ENCODE measurements around the gene CNTNAP5.

DNA sequence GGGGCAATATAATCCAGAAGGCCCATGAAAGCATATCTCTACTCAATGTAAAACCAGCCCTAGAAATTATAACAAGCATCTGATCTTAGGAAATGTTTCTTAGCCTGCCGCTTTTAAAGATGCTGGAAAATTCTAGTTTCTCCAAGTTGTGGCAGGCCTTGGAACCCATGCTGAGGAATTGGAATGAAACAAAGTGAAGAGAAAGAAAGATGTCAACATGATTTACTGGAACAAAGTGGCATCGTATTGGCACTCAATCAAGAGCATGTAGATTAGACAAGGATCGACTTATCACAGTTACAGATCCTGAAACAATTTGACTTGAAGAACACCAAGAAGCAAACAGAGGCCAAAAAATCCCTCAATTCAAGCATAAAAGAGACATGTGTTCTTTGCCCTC, 28.7 kb downstream of the CNTNAP5 start:
- TF ChIP-seq, protein P1, sequence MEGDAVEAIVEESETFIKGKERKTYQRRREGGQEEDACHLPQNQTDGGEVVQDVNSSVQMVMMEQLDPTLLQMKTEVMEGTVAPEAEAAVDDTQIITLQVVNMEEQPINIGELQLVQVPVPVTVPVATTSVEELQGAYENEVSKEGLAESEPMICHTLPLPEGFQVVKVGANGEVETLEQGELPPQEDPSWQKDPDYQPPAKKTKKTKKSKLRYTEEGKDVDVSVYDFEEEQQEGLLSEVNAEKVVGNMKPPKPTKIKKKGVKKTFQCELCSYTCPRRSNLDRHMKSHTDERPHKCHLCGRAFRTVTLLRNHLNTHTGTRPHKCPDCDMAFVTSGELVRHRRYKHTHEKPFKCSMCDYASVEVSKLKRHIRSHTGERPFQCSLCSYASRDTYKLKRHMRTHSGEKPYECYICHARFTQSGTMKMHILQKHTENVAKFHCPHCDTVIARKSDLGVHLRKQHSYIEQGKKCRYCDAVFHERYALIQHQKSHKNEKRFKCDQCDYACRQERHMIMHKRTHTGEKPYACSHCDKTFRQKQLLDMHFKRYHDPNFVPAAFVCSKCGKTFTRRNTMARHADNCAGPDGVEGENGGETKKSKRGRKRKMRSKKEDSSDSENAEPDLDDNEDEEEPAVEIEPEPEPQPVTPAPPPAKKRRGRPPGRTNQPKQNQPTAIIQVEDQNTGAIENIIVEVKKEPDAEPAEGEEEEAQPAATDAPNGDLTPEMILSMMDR (IDR thresholded peaks at IDR 0.05 in 4 of 5, conservative IDR thresholded peaks at IDR 0.05 in 1 of 5) = no peak
- TF ChIP-seq POLR2A (IDR thresholded peaks at IDR 0.05) = no peak

All from gastrocnemius medialis (tissue), 4 donors.